Measurements from ENCODE around the gene MACROD2.

Gene MACROD2

GRCh38 chr20:14062171-14062570 is 66.9 kb downstream of the MACROD2 start:
- no peak overlapping the region for H3K4me3 ChIP-seq (ENCODE audit: low read depth, low read length)

- no peak overlapping the region for H3K4me3 ChIP-seq (ENCODE audit: low read depth, low read length)
These were observed 67.5 kb downstream of the MACROD2 start for GRCh38 chr20:14062786-14063185.

DNA sequence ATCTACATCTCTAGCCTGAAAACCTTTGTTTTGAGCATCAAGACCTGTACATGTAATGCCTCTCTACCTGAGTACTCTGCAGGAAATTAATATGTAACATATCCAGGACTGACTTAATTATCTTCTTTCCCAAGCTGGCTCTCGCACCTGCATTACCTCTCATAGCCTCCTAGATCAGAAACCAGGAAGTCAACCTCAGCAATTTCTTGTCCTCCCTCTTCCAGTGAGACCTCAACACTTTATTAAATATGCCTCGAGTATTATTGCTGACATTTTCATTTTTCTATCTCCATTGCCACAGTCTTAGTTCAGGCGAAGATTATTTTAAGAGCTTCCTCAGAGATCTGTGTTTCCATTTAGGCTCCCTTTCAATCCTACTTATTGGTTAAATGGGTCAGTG is 69.0 kb downstream of the MACROD2 start:
- H3K4me3 ChIP-seq (ENCODE audit: low read depth, low read length), result no peak overlapping the region

DNA sequence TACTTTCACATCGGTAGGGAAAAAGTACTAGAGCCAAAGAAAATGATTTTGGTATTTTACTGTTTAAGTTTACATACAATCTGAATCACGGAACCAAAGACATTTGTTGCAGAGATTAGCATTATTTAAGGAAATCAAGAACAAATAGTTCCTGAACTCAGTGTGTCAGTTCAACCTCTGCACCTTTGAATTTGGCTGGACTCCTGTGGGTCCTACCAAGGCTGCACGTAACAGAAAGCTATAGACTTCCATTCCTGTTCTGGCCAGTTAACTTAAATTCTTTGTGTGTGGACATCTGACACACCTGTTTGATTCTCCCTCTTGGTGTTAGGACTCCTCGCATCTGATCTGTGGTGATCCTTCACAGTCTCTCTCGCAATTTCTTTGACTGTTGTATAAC is 69.6 kb downstream of the MACROD2 start:
- no peak overlapping the region for H3K4me3 ChIP-seq (ENCODE audit: low read depth, low read length)

- no peak overlapping the region for H3K4me3 ChIP-seq (ENCODE audit: low read depth, low read length)
These were observed 70.5 kb downstream of the MACROD2 start for GRCh38 chr20:14065774-14066173.

DNA sequence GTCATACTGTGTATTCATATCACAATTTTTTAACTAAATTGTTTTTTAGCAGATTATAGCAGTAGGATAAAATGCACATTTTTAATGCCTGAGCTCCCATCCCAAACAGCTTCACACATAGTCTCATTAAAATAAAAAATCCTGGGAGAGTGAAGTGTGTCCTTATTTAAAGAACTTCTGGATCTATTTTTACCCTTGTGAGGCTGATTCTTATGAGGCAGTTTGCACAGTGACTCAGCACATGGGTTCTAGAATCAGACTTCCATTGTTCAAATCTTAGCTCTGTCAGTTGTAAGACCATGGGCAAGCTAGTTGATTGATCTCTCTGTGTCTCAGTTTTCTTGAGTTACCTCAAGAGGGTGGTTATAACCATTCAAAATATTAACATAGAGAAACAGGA is 72.3 kb downstream of the MACROD2 start:
- H3K4me3 ChIP-seq (ENCODE audit: low read depth, low read length), result no peak overlapping the region

DNA sequence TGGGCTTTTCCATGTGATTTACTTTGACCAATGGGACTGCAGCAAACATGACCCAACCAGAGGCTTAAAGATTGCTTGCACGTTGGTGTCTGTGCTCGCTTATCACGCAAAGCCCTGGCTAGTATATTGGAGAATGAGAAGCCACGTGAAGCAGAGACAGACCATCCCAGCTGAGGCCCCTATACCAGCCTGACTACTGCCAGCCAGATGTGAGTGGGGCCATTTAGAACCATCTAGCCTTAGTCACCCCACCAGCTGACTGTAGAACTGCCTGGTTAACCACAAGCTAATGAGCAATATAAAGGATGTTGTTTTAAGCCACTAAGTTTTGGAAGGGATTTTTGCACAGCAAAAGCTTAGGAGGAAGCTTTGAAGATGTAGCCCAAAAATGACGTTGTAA is 74.5 kb downstream of the MACROD2 start:
- H3K4me3 ChIP-seq (ENCODE audit: low read depth, low read length), result no peak overlapping the region

DNA sequence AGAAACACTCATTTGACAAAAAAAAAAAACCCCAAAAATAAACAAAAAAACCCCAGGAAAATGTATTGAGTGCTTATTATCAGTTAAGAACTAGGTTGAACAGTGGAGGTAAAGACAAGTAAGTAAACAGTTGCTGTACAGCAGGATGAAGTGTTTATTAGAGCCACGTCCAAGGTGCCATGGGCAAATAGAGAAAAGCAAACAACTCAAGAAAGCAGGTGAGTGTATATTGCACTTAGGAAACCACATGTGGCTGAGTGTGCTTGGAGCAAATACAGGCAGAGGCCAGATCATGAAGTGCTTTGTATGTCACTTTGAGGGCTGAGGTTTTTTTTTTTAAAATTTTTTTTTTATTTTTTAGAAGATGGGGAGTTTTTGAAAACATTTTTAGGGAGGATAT is 98.3 kb downstream of the MACROD2 start:
- no peak overlapping the region for H3K4me3 ChIP-seq (ENCODE audit: low read depth, low read length)

DNA sequence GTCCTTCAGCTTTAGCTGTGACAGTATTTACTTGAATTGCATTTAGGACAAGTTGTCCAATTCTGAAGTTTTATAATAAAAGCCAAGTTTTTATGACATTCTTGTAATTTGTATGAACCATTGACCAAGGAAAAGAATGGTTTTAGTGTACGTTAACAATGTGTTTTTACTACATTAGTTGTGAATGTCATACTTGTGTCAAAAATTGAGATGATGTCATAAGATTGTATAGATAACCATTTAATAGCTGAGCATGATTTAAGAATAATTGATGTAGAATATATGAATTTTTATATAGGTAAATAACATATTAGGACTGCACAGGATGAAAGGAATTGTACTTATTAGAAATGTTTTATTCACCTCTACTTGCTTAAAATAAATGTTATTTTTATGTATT is 102.9 kb downstream of the MACROD2 start:
- no peak overlapping the region for H3K4me3 ChIP-seq (ENCODE audit: low read depth, low read length)

- no peak overlapping the region for H3K4me3 ChIP-seq (ENCODE audit: low read depth, low read length)
These were observed 118.1 kb downstream of the MACROD2 start for GRCh38 chr20:14113416-14113815.

GRCh38 chr20:14114065-14114704 is 118.9 kb downstream of the MACROD2 start:
- H3K4me3 ChIP-seq (ENCODE audit: low read depth, low read length), result no peak overlapping the region

- no peak overlapping the region for H3K4me3 ChIP-seq (ENCODE audit: low read depth, low read length)
These were observed 120.7 kb downstream of the MACROD2 start for GRCh38 chr20:14116037-14116436.

DNA sequence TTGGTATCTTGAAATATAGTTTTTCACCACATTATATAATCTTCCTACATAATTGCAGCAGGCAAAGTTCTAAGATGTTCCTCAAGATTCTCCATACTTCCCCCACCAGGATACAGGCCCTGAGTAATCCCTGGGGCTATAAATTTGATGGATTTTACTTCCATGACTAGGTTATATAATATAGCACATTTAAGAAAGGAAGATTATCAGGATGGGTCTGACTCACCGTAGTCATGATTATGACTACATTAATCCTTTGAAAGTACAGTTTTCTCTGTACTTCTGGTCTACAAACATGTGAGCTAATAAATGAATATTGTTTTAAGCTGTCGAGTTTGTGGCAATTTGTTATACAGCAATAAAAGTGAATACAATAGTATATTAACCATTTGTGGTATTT is 122.5 kb downstream of the MACROD2 start:
- no peak overlapping the region for H3K4me3 ChIP-seq (ENCODE audit: low read depth, low read length)

GRCh38 chr20:14126856-14127255 is 131.5 kb downstream of the MACROD2 start:
- H3K4me3 ChIP-seq (ENCODE audit: low read depth, low read length), result no peak overlapping the region

GRCh38 chr20:14127514-14128223 is 132.4 kb downstream of the MACROD2 start:
- no peak overlapping the region for H3K4me3 ChIP-seq (ENCODE audit: low read depth, low read length)

DNA sequence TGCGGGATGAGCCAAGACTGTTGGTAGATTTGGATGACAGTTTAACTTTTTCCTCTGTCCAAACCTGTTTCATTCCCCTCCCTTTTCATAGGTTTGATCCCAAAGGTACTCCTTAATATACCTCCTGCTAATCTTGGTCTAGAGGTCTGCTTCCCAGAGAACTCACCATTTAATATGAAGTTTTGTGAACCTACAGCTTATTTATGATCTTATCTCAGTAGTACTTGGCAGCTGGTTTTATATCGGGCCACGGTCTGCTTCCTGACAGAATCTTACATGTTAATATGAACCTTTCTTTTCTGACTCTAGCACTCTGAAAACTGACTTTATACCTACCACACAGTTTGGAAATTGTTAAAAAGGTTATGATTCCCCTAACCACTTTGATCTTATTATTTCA is 138.7 kb downstream of the MACROD2 start:
- H3K4me3 ChIP-seq (ENCODE audit: low read depth, low read length), result no peak overlapping the region

- H3K4me3 ChIP-seq (ENCODE audit: low read depth, low read length), result no peak overlapping the region
These were observed 146.9 kb downstream of the MACROD2 start for GRCh38 chr20:14142171-14142570.

DNA sequence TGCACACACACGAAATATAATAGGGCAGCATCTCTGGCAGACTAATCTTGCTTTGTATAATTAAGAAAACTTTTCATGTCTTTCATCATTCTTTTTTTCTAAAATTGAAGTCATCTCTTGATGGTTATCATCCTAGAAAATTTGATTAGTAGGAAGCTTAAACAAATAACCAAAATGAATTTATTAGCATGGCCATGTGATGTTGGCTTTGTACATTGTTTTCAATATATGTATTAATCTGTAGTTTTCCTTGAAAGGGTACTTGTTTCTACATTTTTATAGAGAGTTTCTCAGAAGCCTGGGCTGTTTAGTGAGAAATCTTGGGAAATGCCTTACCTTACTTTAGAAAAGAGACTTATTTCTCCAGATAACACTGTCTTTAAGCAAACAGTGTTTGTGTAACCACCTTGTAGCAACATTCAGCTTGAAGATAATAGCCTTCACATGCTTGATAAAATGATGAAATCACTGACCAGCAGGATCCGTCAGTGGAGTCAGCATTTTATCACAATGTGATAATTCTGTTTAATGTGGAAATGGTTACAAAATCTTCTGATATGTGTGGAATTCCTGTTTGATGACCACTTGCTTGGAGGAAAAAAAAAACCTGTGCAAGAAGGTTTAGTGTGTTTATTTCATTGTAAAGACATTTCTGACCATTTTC is 147.8 kb downstream of the MACROD2 start:
- no peak overlapping the region for H3K4me3 ChIP-seq (ENCODE audit: low read depth, low read length)

- no peak overlapping the region for H3K4me3 ChIP-seq (ENCODE audit: low read depth, low read length)
These were observed 152.7 kb downstream of the MACROD2 start for GRCh38 chr20:14148042-14148441.

- H3K4me3 ChIP-seq (ENCODE audit: low read depth, low read length), result no peak overlapping the region
These were observed 160.0 kb downstream of the MACROD2 start for GRCh38 chr20:14155361-14155760.

DNA sequence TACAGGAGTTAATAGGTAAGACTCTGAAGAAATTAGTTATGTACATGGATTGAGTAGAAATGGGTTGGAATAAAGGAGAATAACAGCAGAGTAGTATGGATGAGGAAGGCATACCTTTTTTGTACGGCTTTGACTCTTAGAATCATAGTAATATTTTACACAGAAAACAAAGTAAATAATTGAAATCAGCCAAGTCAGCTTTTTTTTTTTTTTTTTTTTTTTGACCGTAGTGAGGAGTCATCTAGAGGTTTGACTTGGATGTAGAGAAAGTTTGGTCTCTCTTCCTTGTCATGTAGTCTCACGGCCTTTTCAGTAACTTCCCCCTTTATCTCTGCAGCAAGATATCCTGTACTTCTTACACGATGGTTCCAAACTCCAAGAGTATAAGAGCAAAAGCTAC is 183.2 kb downstream of the MACROD2 start:
- no peak overlapping the region for H3K4me3 ChIP-seq (ENCODE audit: low read depth, low read length)

- H3K4me3 ChIP-seq (ENCODE audit: low read depth, low read length), result no peak overlapping the region
These were observed 183.6 kb downstream of the MACROD2 start for GRCh38 chr20:14178952-14179351.

Measured in iPS-11a (cell line).